GM18868 (cell line): Measurements from ENCODE around the gene PCSK4.
"Not testable (repeated sequence)": the region's sequence is repeated elsewhere in the genome, so short reads cannot be mapped to it uniquely, and the experiment has no call there.

ENCODE experiments used
- ATAC-seq: cut with Tn5 transposase; IDR thresholded peaks from one replicate; pipeline ENCODE4 v1.9.1; 2021; ENCODE audit warnings: mild to moderate bottlenecking, moderate library complexity; ENCODE audit not compliant: unreplicated experiment

PCSK4 gene

GRCh38 chr19:1505991-1506881 lies 16.1 kb upstream of the PCSK4 start:
- no peak for ATAC-seq

GRCh38 chr19:1505012-1505411 lies 14.9 kb upstream of the PCSK4 start:
- no peak for ATAC-seq

GRCh38 chr19:1503925-1504773 lies 14.0 kb upstream of the PCSK4 start:
- no peak for ATAC-seq

- no peak for ATAC-seq
These were observed 13.2 kb upstream of the PCSK4 start for GRCh38 chr19:1503089-1503924.

- ATAC-seq: no peak
These were observed 12.4 kb upstream of the PCSK4 start for GRCh38 chr19:1502433-1503088.

- ATAC-seq: no peak
These were observed 11.0 kb upstream of the PCSK4 start for GRCh38 chr19:1501200-1501595.

GRCh38 chr19:1499231-1499630 lies 9.1 kb upstream of the PCSK4 start:
- not testable (repeated sequence) for ATAC-seq

- no peak for ATAC-seq
These were observed 7.6 kb upstream of the PCSK4 start for GRCh38 chr19:1497578-1498235.

GRCh38 chr19:1496714-1497577 lies 6.8 kb upstream of the PCSK4 start:
- no peak for ATAC-seq

- ATAC-seq: no peak
These were observed 5.9 kb upstream of the PCSK4 start for GRCh38 chr19:1495799-1496713.

- ATAC-seq: no peak
These were observed 5.1 kb upstream of the PCSK4 start for GRCh38 chr19:1495051-1495798.

- ATAC-seq: no peak
These were observed 4.1 kb upstream of the PCSK4 start for GRCh38 chr19:1494115-1494815.

- no peak for ATAC-seq
These were observed 2.4 kb upstream of the PCSK4 start for GRCh38 chr19:1492474-1493006.

GRCh38 chr19:1491849-1492170 lies 1.7 kb upstream of the PCSK4 start:
- ATAC-seq: no peak

- ATAC-seq: no peak
These were observed 1.1 kb upstream of the PCSK4 start, which contains the start of gene REEP6 for GRCh38 chr19:1491114-1491848. Gene REEP6 (plus strand): TSS chr19:1491181. CDS start chr19:1491270, 89 bp downstream.
